ENCODE data around the gene BCR. TPM values are rescaled to one million over a fixed set of nuclear protein-coding genes. Genes with fewer than 3 reads are reported as not detected.
"Not testable (repeated sequence)": the region's sequence is repeated elsewhere in the genome, so short reads cannot be mapped to it uniquely, and the experiment has no call there.

The BCR gene
- polyA plus RNA-seq, 1 donor from 2014 or later: 57.5 TPM

DNA sequence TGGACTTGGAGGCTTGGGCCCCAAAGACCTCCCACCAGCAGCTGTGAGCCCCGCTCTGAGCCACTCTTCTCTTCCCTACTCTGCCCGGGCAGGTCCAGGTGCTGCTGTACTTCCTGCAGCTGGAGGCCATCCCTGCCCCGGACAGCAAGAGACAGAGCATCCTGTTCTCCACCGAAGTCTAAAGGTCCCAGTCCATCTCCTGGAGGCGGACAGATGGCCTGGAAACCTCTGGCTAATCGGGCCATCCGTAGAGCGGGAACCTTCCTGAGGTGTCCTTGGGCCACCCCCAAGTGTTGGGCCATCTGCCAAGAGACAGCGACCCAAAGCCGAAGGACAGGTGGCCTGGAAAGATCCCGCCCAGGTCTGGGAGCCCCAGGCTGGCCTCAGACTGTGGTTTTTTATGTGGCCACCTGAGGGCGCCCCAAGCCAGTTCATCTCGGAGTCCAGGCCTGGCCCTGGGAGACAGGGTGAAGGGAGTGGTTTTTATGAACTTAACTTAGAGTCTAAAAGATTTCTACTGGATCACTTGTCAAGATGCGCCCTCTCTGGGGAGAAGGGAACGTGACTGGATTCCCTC, 135.1 kb downstream of the BCR start:
- Histone ChIP-seq H3K9me3 (ENCODE audit: low read length) (no peaks in the 10 kb centered on the region), H3K27ac (ENCODE audit: low read length) (no peak overlapping the region), H3K36me3 (ENCODE audit: insufficient read depth, low read length) (no peaks in the 10 kb centered on the region), H3K4me2 (ENCODE audit: low read length) (no peak overlapping the region), H2AFZ (ENCODE audit: low read depth, low read length) (no peak overlapping the region), H3K9ac (ENCODE audit: low read length) (no peak overlapping the region), H3K79me2 (replicated peaks; ENCODE audit: insufficient read depth, low read length) (no peaks in the 10 kb centered on the region), H3K27me3 (ENCODE audit: insufficient read depth, low read depth, low read length) (no peaks in the 10 kb centered on the region), H4K20me1 (ENCODE audit: insufficient read depth) (no peaks in the 10 kb centered on the region), H3F3A (ENCODE audit: insufficient read depth, low read length, poor library complexity, severe bottlenecking) (no peaks in the 10 kb centered on the region), H3K4me3 (ENCODE audit: low read length) (no peak overlapping the region), H3K9me2 (ENCODE audit: insufficient read depth, low read length) (no peaks in the 10 kb centered on the region)
- no peak for TF ChIP-seq EP300 (conservative IDR thresholded peaks at IDR 0.05; ENCODE audit: poor library complexity, severe bottlenecking)
- no peak for TF ChIP-seq POLR2AphosphoS5 (IDR thresholded peaks at IDR 0.05)
- TF ChIP-seq MXI1 (conservative IDR thresholded peaks at IDR 0.05; ENCODE audit: poor library complexity, severe bottlenecking): no peak
- peak; percentile 71 for TF ChIP-seq RAD21 (conservative IDR thresholded peaks at IDR 0.05)
- peak; percentile 80 for TF ChIP-seq SMC3 (conservative IDR thresholded peaks at IDR 0.05; ENCODE audit: poor library complexity)
- TF ChIP-seq TAF1 (IDR thresholded peaks at IDR 0.05; ENCODE audit: low read depth): no peak
- no peak for TF ChIP-seq EZH2 (IDR thresholded peaks at IDR 0.05; ENCODE audit: borderline replicate concordance, insufficient read depth, low read length, poor library complexity, severe bottlenecking)
- TF ChIP-seq, protein P1, sequence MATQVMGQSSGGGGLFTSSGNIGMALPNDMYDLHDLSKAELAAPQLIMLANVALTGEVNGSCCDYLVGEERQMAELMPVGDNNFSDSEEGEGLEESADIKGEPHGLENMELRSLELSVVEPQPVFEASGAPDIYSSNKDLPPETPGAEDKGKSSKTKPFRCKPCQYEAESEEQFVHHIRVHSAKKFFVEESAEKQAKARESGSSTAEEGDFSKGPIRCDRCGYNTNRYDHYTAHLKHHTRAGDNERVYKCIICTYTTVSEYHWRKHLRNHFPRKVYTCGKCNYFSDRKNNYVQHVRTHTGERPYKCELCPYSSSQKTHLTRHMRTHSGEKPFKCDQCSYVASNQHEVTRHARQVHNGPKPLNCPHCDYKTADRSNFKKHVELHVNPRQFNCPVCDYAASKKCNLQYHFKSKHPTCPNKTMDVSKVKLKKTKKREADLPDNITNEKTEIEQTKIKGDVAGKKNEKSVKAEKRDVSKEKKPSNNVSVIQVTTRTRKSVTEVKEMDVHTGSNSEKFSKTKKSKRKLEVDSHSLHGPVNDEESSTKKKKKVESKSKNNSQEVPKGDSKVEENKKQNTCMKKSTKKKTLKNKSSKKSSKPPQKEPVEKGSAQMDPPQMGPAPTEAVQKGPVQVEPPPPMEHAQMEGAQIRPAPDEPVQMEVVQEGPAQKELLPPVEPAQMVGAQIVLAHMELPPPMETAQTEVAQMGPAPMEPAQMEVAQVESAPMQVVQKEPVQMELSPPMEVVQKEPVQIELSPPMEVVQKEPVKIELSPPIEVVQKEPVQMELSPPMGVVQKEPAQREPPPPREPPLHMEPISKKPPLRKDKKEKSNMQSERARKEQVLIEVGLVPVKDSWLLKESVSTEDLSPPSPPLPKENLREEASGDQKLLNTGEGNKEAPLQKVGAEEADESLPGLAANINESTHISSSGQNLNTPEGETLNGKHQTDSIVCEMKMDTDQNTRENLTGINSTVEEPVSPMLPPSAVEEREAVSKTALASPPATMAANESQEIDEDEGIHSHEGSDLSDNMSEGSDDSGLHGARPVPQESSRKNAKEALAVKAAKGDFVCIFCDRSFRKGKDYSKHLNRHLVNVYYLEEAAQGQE (IDR thresholded peaks at IDR 0.05; ENCODE audit: borderline replicate concordance): no peak
- TF ChIP-seq, protein P2, sequence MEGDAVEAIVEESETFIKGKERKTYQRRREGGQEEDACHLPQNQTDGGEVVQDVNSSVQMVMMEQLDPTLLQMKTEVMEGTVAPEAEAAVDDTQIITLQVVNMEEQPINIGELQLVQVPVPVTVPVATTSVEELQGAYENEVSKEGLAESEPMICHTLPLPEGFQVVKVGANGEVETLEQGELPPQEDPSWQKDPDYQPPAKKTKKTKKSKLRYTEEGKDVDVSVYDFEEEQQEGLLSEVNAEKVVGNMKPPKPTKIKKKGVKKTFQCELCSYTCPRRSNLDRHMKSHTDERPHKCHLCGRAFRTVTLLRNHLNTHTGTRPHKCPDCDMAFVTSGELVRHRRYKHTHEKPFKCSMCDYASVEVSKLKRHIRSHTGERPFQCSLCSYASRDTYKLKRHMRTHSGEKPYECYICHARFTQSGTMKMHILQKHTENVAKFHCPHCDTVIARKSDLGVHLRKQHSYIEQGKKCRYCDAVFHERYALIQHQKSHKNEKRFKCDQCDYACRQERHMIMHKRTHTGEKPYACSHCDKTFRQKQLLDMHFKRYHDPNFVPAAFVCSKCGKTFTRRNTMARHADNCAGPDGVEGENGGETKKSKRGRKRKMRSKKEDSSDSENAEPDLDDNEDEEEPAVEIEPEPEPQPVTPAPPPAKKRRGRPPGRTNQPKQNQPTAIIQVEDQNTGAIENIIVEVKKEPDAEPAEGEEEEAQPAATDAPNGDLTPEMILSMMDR (IDR thresholded peaks at IDR 0.05; ENCODE audit: poor library complexity, severe bottlenecking): peak; percentile 70

DNA sequence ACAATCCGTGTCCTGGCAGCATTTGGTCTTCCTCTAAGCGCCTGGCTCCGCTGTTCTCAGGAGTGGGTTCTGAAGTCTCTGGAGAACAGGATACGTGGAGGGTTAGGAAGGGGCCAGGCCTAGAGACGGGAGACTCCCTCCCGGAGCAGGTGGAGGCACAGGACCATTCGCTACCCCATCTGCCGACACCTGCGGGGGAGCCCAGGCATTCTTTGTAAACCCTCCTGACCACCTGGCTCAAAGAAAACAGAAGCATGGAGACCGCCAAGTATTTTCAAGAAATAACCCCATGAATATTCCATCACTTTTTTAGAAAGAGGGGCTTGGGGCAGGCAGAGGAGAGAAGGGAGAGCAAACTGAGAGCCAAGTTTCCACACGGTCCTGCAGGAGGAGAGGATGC, 136.3 kb downstream of the BCR start:
- H3K27ac ChIP-seq (ENCODE audit: low read length); H3K9me2 ChIP-seq (ENCODE audit: insufficient read depth, low read length); H3K27me3 ChIP-seq (ENCODE audit: insufficient read depth, low read depth, low read length); H3K79me2 ChIP-seq (replicated peaks; ENCODE audit: insufficient read depth, low read length); H3K4me3 ChIP-seq (ENCODE audit: low read length); H3K4me2 ChIP-seq (ENCODE audit: low read length); H3K9me3 ChIP-seq (ENCODE audit: low read length); H2AFZ ChIP-seq (ENCODE audit: low read depth, low read length); H3K36me3 ChIP-seq (ENCODE audit: insufficient read depth, low read length); H3F3A ChIP-seq (ENCODE audit: insufficient read depth, low read length, poor library complexity, severe bottlenecking); H3K9ac ChIP-seq (ENCODE audit: low read length); H4K20me1 ChIP-seq (ENCODE audit: insufficient read depth): not testable (repeated sequence)

DNA sequence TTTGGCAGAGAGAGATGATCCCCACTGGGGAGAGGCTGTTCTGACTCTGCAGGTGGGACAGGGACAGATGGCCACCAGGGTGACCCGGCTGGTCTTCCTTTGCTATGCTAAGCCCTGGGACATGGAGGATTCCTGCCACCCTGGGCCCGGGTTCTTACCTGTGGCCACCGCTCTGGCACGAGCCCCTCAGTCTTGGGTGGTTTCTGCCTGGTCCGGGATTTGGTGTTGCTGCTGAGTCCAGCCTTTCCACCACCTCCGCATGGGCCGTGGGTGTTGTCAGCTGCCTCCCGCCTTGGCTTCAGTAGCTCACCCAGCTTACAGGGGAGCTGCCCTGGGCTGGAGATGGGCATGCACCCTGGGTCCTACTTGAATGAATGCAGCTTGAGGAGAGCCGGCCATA, 138.0 kb downstream of the BCR start:
- not testable (repeated sequence) for H3K79me2 ChIP-seq (replicated peaks; ENCODE audit: insufficient read depth, low read length); H3K36me3 ChIP-seq (ENCODE audit: insufficient read depth, low read length); H3F3A ChIP-seq (ENCODE audit: insufficient read depth, low read length, poor library complexity, severe bottlenecking); H3K27ac ChIP-seq (ENCODE audit: low read length); H3K27me3 ChIP-seq (ENCODE audit: insufficient read depth, low read depth, low read length); H2AFZ ChIP-seq (ENCODE audit: low read depth, low read length); H3K4me3 ChIP-seq (ENCODE audit: low read length); H3K9me2 ChIP-seq (ENCODE audit: insufficient read depth, low read length); H4K20me1 ChIP-seq (ENCODE audit: insufficient read depth); H3K9ac ChIP-seq (ENCODE audit: low read length); H3K4me2 ChIP-seq (ENCODE audit: low read length); H3K9me3 ChIP-seq (ENCODE audit: low read length)

DNA sequence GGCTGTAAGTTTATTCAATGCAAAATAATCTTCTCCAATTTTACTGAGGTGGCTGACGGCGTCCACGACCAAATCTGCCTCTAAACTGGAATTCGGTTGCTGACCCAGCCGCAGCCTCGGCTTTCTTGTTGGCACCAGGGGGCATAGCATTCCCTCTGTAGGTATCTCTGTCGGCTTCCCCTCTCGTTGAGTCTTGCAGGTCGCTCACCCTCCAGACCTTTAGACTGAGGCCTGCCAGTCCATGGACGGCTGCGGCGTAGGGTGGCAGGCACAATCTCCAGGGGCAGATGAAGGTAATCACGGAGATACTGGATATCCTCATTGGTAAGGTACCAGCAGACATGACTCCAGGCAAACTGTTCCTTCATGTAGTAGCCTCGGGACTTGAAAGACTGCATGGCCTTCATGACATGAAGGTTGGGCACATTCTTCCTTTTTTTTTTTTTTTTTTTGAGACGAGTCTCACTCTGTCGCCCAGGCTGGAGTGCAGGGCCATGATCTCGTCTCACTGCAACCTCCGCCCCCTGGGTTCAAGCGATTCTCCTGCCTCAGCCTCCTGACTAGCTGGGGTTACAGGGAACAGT, 142.3 kb downstream of the BCR start:
- H3K9ac ChIP-seq (ENCODE audit: low read length); H4K20me1 ChIP-seq (ENCODE audit: insufficient read depth); H3K27me3 ChIP-seq (ENCODE audit: insufficient read depth, low read depth, low read length); H3K79me2 ChIP-seq (replicated peaks; ENCODE audit: insufficient read depth, low read length); H2AFZ ChIP-seq (ENCODE audit: low read depth, low read length); H3K36me3 ChIP-seq (ENCODE audit: insufficient read depth, low read length); H3K27ac ChIP-seq (ENCODE audit: low read length); H3K9me2 ChIP-seq (ENCODE audit: insufficient read depth, low read length); H3K9me3 ChIP-seq (ENCODE audit: low read length); H3F3A ChIP-seq (ENCODE audit: insufficient read depth, low read length, poor library complexity, severe bottlenecking); H3K4me3 ChIP-seq (ENCODE audit: low read length); H3K4me2 ChIP-seq (ENCODE audit: low read length): not testable (repeated sequence)

DNA sequence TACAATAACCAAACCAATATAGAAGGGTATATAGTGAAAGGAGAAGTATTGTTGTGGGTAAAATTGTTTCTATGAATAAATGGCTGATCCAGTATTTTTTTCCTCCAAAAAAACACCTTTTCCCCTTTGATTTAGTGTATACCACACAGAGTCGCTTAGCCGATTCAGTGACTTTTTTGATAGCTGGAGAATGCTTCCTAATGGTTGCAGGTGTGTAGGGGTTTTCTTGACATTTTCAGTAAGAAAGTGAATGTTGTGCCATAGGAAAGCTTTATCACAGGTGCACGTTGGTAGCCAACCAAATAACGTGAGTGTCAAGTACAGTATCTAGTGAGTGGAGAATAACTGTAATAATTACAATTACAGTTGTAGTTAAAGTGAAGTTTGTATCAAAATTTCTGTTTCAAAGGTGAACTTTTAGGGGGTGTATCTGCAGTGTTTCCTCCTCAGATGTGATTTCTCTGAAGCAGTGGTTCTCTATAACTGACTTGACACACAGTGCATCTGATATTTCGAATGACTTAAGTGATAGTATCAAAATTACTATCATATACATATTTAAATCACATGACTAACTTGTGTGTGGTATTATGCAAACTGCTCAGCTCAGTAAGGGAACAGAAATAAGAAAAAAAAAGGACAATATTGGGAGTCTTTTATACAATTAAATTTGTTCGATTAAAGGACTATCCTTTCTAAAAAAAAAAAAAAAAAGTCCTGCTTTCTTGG, 143.8 kb downstream of the BCR start:
- H3K79me2 ChIP-seq (replicated peaks; ENCODE audit: insufficient read depth, low read length); H3K9me2 ChIP-seq (ENCODE audit: insufficient read depth, low read length); H3K36me3 ChIP-seq (ENCODE audit: insufficient read depth, low read length); H3K27me3 ChIP-seq (ENCODE audit: insufficient read depth, low read depth, low read length); H2AFZ ChIP-seq (ENCODE audit: low read depth, low read length); H3K4me2 ChIP-seq (ENCODE audit: low read length); H3F3A ChIP-seq (ENCODE audit: insufficient read depth, low read length, poor library complexity, severe bottlenecking); H3K9ac ChIP-seq (ENCODE audit: low read length); H4K20me1 ChIP-seq (ENCODE audit: insufficient read depth); H3K27ac ChIP-seq (ENCODE audit: low read length); H3K4me3 ChIP-seq (ENCODE audit: low read length); H3K9me3 ChIP-seq (ENCODE audit: low read length): not testable (repeated sequence)
